Right lobe of liver (tissue), 4 donors: ENCODE data around the gene BDP1.

ENCODE experiments used
- CTCF ChIP-seq, 4 donors: fragments of 200-600 bp in 3 of 4; fragments of 450-650 bp in 1 of 4; IDR thresholded peaks; one replicate each; pipeline versions ENCODE4 v1.5.1 to v1.8.0; 2016 to 2022; ENCODE audit warnings: antibody characterized with exemption in 4 of 4, mild to moderate bottlenecking in 2 of 4
- POLR2A ChIP-seq: fragments of 450-650 bp; IDR thresholded peaks from one replicate; pipeline ENCODE4 v1.6.1; 2017; ENCODE audit warnings: antibody characterized with exemption, mild to moderate bottlenecking
- donor health status: DM: no; HTN: no; CAD: no.
- donor health status: DM: no; HTN: no; CAD: no.
- donor health status: DM: no; HTN: yes; CAD: no.

- TF ChIP-seq POLR2A (no peak), CTCF (IDR thresholded peaks at IDR 0.05) (no peak)
Measured at GRCh38 chr5:71481441-71481840, 26.0 kb downstream of the BDP1 start.
